ENCODE measurements around the gene DISP3.

The DISP3 gene

DNA sequence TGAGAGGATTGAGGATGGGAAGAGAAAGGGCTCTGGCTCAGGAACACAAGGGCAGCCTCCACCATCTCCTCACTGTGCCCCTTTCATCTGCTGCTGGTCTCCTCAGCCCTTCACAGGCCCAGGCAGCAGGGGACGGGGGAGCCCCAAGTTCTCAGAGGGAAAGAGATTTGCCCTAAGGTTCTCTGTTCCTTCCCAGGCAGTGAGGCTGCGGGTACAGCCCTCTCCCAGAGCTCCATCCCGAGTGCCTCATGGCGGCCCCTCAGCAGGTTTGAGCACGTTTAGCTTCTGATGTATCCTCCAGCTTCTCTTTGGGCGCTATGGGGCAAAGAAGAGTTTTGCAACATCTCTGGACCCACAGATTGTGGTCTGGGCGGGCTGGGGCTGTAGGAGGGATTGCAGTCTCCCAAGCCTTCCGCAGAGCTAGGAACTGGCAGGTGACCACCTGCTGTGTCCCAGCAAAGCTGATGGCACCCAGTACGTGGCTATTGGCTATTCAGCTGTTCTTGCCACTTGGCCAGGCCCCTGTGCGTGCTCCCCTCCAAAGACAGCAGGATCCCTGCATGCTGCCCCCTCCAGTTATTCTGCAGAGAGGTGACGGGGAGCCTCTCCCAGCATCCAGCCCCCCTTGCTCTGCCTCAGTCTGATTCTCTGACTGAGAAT, 10.1 kb downstream of the DISP3 start:
- no peak for DNase-seq

DNA sequence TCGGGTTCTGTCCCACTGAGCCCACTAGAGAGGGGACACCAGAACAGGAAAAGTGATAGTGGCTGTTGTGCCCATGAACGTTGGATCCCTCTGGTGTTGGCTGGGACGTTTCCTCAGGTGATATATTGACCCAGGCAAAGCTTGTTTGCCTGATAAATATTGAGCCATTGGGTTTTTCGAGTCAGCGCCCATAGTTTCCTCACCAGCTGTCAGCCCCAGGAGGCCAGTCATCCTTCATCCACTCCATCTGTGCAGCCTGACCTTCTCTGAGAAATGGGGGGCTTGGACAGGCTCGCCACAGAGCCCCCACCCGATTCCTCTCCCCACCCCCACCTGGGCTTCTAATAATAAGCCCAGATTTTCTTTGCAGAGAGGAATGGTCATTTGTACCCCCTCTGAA, 13.3 kb downstream of the DISP3 start:
- no peak for DNase-seq

GRCh38 chr1:11493972-11494655, 15.2 kb downstream of the DISP3 start:
- no peak for DNase-seq

GRCh38 chr1:11494771-11495170, 15.8 kb downstream of the DISP3 start:
- no peak for DNase-seq

DNA sequence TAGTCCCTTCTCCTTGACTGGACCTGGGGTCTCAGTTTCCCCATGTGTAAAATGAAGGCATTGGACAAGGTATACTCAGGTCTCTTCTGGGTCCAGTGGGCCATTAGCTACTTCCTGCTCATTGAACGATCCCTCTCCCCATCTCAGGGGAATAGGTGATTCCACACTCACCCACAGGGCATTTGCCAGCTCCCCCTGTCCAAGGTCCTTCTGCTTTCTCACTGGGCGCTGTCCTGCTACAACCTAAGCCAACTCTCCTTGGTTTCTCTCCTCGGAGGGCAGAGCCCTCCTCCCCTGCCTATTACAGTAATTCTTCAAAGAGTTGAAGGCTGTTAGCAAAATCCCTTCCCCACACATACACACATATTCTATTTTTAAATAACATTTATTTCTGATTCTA, 16.6 kb downstream of the DISP3 start:
- no peak for DNase-seq

DNA sequence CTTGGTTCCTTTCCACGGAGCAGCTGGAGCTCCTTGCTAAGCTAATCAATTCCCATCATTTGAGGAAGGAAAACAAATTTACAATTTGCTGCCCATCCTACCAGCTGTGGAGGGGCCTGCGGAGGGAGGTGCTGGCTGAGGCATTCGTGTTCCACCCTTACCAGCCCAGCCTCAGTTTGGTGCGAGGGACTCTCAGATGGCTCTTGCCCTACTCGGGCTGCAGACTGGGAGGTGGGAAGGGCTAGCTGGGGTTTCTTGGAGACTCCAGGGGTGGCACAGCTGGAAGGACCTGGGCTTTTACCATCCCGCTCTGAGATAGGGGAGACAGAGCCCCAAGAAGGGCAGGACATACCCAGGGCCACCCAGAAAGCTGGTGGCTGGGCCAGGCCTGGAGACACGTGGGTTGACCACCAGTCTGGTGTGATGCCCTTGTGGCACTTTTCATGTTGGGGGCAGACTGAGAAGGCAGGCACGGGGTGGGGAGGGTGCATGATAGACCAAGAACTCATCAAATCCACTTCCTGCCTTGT, 17.7 kb downstream of the DISP3 start:
- DNase-seq = no peak

GRCh38 chr1:11498956-11499594, 20.1 kb downstream of the DISP3 start:
- DNase-seq = no peak

DNA sequence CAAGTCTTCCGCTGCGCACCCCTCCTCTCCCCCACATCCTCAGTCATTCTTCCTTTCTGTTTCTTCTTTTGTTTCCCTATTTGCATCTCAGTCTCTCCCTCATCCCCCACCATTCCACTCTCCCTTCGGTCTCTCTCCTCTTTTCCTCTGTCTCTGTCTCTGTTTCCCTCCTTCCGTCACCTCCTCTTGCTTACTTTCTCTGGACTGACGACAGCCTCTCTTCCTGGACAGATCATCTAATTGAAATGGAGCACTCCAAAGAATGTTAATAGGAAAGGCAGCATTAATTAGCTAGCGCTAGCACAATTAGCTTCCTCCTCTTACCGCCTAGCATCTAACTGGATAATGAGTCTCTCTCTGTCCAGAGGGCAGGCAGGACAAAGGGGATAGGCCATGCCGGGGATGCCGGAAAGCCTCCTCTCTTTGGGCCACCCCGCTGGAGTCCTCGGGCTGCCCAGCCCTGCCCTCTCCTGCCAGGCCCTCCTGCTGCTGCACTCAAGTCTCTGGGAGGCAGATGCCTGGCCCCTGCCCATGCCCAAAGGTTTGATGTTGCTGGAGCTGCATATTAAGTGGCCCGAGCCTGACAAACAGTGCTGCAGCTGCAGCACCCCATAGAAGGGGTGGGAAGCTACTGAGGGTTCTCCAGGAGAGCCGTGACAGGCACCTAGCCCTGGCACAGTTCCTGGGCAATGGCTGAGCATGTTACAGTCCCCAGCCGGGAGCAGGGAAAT, 20.8 kb downstream of the DISP3 start:
- DNase-seq = no peak

DNA sequence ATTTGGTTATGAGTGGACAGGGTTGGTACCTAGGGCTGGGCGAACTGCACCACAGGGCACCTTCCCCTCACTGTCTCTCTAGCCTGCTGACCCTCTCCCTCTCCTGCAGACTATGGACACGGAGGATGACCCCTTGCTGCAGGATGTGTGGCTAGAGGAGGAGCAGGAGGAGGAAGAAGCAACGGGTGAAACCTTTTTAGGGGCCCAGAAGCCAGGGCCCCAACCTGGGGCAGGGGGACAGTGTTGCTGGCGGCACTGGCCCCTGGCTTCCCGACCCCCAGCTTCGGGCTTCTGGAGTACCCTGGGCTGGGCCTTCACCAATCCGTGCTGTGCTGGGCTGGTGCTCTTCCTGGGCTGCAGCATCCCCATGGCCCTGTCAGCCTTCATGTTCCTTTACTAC, 21.9 kb downstream of the DISP3 start:
- DNase-seq = no peak

- DNase-seq = peak; percentile 44
Measured at GRCh38 chr1:11501491-11501897, 22.5 kb downstream of the DISP3 start.

DNA sequence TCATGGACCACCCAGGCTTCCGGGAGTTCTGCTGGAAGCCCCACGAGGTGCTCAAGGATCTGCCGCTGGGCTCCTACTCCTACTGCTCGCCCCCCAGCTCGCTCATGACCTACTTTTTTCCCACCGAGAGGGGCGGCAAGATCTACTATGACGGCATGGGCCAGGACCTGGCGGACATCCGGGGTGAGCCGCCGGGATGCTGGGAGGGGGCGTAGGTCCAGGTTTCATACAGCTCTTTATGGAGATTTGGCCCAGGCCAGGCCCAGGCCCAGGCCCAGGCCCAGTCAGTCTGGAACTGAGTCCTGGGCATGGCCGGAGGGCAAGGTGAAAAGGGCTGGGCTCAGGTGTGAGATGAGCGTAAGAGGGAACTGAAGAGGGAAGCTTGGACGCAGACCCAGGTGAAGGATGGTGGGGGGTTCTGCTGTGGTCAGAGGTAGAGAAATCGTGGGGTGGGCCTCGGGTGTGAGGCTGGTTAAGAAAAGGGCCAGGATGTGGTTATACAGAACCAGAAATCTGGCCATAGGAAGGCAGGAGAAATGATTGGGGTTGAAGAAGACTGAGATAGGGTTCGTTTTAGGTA, 23.0 kb downstream of the DISP3 start:
- DNase-seq = no peak

GRCh38 chr1:11502516-11502915, 23.6 kb downstream of the DISP3 start:
- DNase-seq = no peak

DNA sequence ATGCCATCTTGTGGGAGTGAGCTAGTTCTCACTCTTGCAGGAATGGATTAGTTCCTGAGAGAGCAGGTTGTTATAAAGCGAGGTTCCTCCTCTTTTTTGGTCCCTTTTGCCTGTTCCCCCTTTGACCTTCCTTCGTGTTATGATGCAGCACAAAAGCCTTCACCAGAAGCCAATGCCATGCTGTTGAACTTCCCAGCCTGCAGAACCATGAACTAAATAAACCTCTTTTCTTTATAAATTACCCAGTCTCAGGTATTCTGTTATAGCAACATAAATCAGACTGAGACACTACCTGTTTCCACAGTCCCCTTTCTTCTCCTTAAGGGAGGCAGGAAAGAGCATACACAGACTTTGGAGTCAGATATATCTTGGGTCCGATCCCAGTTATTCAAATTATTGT, 25.6 kb downstream of the DISP3 start:
- DNase-seq = no peak

DNA sequence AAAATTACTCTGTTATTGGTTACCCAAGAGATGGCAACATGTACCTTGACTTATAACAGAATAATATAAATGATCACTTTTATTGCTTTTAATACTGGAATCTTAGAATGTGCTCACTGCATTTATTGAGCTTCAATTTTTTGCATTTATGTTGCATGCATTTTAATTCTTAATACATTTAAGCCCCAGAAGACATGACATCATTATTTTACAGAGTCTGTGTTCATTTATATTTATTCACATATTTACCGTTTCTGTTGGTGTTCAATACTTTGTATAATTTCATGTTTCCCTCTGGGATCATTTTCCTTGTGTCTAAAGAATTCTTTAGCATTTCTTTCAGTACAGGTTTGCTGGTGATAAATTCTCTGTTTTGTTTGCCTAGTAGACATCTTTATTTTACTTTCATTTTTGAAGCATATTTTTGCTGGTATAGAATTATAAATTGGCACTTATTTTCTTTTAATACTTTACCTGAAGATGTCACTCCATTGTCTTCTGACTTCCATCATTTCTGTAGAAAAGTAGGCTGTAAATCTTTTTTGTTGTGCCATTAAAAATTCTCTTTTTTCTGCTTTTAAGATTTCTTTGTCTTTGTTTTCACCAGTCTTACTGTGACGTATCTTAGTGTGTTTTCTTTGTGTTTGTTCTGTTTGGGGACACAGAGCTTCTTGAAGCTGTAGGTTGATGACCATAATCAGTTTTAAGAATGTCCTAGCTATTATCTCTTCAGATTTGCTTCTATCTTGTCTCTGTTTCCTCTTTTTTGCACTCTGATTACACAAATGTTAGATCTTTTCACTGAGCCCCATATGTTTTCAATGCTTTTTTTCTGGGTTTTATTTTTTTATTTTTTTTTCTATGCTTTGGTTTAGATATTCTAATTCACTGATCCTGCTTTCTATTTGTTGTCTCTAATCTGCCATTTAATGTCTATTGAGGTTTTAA, 26.9 kb downstream of the DISP3 start:
- no peak for DNase-seq

DNA sequence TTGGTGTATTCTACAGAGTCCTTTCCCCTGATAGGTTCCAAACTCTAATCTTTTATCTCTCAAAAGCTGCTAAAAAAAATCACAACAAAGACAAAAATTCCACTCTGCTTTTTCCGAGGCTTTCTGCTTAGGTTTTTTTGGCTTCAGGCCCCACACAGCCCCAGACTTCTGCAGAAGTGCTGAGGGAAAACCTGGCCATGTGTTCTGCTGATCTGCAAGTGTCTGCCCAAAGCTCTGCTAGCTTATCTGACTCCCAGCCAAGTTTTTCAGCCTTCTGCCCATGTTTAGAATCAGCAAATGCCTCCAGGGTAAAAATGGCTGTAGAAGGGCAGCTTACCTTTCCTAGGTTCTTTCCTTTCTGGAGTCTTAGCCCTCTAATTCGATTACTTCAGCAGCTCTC, 28.4 kb downstream of the DISP3 start:
- DNase-seq = no peak

DNA sequence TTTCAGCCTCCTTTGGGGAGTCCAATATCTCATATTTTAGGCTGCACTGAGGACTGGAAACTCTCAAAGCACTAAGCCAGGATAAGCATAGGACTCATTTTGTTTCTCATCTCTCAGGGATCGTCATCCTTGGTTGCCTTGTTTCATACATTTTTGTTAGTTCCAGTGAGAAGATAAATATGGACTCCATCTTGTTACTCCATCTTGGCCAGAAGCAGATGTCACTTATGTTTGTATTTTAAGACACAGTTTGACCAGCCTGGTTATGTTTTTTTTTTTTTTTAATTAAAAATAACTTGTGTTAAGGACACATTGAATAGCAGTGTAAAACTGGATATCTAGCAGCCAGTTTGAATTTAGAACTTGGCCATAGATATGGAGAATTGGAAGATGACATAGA, 34.7 kb downstream of the DISP3 start:
- DNase-seq = no peak

DNA sequence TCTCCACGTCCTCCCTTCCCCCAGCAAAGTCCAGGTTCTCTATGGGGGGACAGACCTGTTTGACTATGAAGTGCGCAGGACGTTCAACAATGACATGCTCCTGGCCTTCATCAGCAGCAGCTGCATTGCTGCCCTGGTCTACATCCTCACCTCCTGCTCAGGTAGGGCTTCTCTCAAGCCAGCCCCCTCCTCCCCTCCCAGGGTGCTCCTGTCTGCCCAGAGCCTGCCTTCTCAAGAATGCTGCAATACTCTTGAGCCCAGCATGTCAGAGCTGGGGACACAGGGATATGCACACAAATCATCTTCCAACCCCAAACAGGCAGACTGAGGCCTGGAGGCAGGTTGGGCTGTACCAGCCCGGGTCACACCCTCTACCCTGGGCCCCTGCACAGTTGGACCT, 35.4 kb downstream of the DISP3 start:
- no peak for DNase-seq

DNA sequence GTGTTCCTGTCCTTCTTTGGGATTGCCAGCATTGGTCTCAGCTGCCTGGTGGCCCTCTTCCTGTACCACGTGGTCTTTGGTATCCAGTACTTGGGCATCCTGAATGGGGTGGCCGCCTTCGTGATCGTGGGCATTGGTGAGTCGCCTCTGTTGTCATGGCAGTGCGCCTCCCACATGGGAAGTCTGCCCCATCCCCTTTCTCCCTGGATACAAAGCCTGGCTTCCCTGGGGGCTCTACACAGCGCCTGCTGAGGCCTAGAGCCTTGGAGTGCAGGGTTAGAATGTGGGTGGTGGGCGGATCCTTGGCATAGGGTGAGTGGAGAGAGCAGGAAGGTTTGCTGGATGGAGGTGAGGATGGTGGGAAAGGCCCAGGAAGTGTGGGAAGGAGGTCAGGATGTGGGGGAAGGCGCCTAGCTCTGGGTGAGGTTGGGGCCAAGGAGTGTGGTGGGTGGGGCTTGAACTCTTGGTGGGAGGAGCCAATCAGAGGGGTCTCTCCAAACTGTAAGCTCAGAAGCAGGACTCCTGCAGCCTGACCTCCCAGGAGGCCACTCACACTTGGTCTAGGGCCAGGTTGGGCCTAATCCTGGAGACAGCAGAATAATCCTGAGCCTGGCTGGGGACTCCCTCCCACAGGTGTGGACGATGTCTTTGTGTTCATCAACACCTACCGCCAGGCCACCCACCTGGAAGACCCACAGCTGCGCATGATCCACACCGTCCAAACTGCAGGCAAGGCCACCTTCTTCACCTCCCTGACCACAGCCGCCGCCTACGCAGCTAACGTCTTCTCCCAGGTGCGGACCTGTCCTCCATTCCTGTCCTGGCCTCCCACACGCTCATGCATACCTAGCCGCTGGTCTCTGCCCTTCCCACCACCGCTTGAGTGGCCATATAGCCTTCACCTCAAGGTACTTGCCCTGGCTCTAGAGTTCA, 36.7 kb downstream of the DISP3 start:
- no peak for DNase-seq

GRCh38 chr1:11516961-11517635, 38.1 kb downstream of the DISP3 start:
- DNase-seq = no peak

Data from CD4-positive, alpha-beta T cell treated with Interferon gamma for 1 hour (primary cell).